ENCODE results near the gene ERGIC1.
"Not testable (repeated sequence)": the region's sequence is repeated elsewhere in the genome, so short reads cannot be mapped to it uniquely, and the experiment has no call there.

The ERGIC1 gene, protein sequence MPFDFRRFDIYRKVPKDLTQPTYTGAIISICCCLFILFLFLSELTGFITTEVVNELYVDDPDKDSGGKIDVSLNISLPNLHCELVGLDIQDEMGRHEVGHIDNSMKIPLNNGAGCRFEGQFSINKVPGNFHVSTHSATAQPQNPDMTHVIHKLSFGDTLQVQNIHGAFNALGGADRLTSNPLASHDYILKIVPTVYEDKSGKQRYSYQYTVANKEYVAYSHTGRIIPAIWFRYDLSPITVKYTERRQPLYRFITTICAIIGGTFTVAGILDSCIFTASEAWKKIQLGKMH

GRCh38 chr5:172833686-172834414 lies at the start of gene ERGIC1:
TSS of gene ERGIC1 (plus strand) at chr5:172834251. CDS start at chr5:172834414, 163 bp downstream.
- DNase-seq: peak; percentile 84

DNA sequence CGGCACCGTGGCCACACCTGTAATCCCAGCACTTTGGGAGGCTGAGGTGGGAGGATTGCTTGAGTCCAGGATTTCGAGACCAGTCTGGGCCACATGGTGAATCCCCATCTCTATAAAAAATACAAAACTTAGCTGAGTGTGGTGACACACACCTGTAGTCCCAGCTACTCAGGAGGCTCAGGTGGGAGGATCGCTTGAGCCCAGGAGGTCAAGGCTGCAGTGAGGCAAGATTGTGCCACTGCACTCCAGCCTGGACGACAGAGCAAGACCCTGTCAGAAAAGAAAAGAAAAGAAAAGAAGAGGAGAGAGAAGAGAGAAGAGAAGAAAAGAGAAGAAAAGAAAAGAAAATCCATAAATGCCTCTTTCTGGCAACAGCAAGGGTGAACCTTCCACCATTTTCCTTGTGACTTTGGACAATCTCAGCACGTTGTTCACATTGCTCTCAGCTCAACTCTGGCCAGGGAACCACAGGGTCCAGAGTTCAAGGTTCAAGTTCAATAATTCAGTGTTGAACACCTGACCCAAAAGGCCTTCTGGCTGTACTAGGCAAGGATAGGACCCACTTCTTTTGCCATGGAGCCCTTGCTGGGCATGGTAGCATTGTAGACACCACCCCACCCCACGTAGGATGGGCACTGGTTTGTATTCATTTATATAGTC lies 48.5 kb upstream of the ERGIC1 start:
- no peak for DNase-seq

GRCh38 chr5:172786736-172787462 lies 47.2 kb upstream of the ERGIC1 start:
- no peak for DNase-seq

DNA sequence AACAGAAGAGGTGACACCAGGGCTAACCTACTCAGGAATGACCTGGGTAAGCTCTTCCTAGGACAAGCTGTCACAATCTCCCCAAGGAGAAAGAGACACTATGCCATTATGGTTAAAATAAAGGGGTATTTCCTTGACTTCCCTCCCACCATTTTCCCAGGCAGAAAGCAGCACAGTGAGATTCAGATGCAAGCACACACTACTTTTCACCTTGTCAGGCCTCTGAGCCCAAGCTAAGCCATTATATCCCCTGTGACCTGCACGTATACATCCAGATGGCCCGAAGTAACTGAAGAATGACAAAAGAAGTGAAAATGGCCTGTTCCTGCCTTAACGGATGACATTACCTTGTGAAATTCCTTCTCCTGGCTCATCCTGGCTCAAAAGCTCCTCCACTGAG lies 46.5 kb upstream of the ERGIC1 start:
- not testable (repeated sequence) for DNase-seq

DNA sequence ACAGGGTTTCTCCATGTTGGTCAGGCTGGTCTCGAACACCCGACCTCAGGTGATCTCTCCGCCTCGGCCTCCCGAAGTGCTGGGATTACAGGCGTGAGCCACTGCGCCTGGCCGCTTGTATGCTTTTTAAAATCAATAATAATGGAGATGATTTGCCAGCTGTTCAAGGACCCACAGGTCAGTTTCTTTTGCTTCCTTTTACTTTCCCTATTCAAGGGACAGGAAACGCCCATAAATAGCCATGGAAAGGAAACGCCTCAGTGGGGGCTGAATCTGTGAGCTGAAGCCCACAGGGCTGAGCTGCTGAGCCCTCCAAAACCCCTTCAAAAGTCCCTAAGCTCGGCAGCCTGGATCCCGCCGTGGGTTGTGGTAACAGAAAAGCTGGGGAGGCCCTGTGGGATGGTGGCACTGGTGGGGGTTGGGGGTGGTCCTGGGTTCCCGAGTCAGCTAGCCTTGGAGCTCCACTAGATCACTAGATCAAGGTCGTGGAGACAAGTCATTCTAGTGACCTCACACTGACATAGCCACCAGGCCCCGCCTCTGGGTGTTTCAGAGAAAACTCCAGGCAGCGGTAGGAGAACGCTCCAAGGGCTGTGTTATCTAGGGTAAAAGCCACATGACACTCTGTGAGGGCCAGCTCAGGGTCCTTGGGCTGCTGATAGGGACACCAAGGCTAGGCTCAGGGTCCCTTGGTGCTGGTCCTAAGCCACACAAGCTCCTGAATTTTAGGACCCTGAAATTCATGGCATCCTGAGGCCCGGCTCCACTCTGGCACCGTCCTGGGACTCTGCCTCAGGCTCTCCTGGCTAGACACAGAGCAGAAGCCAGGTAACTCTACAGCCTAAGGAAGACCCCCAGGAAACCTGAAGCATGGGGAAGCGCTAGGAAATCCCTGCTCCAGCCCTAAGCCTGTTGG lies 45.0 kb upstream of the ERGIC1 start:
- DNase-seq: no peak

- DNase-seq: no peak
Measured at GRCh38 chr5:172789687-172790495, 44.2 kb upstream of the ERGIC1 start.

- DNase-seq: no peak
Measured at GRCh38 chr5:172790496-172790889, 43.6 kb upstream of the ERGIC1 start.

- no peak for DNase-seq
Measured at GRCh38 chr5:172791286-172791685, 42.8 kb upstream of the ERGIC1 start.

DNA sequence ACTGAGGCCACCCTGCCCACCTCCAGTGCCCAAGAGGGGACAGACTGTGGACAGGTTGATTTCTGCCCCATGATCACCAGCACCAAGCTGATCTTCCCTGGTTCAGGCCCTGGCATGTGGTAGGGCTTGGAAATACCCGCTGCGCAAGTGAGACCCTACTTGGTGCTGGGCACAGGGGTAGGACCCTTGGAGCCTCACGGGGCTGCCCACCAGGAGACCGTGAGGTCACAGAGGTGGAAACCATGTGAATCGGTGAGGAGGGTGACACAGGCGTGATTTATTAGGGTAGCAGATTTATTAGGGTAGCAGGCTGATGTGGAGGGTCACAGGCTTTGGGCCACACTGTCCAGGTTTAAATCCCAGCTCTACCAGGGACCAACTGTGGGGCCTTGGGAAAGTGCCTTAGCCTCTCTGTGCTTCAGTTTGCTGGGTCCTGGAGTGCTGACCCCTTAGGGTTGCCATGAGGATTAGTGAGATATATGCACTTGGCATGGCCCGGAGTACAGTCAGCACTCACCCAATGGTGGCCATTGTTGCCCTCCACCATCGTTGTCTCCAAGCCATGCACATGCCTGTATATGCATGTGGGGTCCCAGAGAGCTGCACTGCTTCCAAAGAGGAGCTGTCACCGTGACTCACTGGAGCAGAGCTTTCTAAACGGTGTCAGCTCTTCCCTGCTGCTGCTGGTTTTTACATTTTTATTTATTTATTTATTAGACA lies 42.2 kb upstream of the ERGIC1 start:
- no peak for DNase-seq

DNA sequence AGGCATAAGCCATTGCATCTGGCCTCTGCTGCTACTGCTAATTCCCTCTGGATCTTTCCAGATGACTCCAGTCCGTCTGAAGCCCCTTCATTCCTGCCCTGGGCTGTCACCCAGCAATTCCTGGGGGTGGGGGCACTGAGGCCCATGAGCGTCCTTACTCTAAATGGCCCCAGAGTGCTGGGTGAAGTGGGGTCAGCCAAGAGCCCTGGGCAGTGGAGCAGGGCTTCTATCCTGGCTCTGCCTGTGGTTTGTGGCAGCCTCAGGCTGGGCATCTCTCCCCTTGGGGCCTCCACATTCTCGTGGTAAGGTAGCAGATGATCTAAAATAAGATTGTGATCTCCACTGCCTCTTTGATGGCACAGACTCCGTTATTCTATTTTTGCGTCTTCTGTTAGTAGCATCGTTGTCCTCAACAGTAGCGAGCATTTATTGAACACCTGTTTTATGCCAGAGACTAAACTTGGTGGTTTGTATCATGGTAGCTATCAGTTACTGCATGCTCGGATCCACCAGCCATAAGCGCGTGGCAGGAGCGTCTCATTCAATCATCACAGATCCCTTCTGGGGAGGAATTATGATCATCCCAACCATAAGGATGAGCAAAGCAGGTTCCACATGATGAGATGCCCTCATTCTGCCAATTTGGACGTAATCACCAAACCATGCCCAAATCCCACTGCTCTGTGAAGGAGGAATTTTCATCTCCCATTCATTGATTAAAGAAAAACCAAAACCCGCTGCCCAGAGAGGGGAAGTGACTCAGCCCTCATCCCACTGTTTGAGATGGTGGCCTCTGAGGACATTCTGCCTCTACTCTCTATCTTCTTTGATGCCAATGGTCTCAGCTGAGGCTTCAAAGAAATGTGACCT lies 41.1 kb upstream of the ERGIC1 start:
- DNase-seq: no peak

DNA sequence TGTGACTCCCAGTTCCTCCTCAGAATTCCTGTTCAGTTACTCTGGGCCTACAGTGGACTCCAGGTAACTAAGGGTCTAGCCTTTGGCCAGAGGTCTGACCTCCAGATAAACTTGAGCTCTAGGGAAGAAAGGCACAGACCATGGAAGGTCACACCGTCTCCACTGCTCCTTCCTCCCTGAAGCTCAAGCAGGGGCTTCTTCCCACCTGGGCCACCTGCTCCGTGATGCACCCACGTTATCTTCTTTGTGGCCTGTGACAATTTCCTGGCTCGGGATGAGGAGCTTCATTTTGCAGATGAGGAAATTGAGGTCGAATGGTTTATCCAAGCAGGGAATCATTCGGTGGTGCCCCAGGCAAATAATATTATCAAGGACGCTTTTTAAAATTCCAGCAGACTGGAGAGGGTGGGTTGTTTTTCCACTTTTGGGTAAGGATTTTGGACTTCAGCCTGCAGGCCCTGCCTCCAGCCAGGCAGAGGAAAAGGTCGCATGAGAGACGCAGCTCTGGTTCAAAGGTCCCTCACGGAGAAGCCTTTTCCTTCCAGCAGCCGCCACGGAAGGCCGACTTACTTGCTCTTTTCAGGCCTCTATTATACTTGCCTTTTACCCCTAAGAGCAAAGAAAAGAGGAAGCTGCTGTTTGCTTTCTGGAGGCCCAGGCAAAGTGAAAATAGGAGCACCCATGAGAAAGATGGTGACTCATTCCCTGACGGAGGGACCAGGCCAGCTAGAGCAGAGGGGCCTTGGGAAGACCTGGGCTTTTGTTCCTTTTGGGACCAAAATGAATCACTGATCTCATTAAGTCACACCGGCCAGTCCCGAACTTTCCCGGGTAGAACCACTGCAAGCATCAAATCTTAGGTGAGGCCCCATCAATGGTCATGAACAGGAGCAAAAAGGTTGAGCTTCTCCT lies 40.2 kb upstream of the ERGIC1 start:
- peak; percentile 21 for DNase-seq

GRCh38 chr5:172795318-172795977 lies 38.6 kb upstream of the ERGIC1 start:
- DNase-seq: no peak

- no peak for DNase-seq
Measured at GRCh38 chr5:172796306-172796705, 37.7 kb upstream of the ERGIC1 start.

- peak; percentile 17 for DNase-seq
Measured at GRCh38 chr5:172797771-172798191, 36.3 kb upstream of the ERGIC1 start.

GRCh38 chr5:172798422-172799215 lies 35.4 kb upstream of the ERGIC1 start:
- no peak for DNase-seq

DNA sequence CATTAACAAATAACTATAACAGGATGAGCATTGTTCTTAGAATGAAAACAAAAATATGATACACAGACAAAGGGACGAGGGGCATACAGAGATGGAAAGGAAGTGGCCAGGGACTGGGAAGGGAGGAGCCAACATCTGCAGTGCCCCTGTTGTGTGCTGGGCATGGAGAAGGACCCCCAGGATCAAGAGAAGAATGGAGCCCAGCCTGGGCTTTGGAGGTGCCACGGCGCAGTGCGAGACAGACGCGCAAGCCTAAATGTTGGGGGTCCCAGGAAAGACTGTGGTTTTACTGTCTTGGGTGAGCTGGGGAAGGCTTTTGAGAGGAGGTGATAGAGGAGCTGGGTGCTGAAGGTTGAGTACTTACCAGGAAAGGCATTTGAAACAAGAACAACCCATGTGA lies 34.6 kb upstream of the ERGIC1 start:
- no peak for DNase-seq

- DNase-seq: no peak
Measured at GRCh38 chr5:172800088-172800551, 33.9 kb upstream of the ERGIC1 start.

All from RPMI8226 (cell line).